ENCODE data around the gene GALNT18.

- TF ChIP-seq CTCF (IDR thresholded peaks at IDR 0.05; ENCODE audit: insufficient read depth, low read length, poor library complexity, severe bottlenecking), result no peak
- TF ChIP-seq EZH2phosphoT487 (conservative IDR thresholded peaks at IDR 0.05; ENCODE audit: low read length), result no peak
These were observed 167.1 kb downstream of the GALNT18 start for GRCh38 chr11:11454671-11455223.

Measured in SU-DHL-6 (cell line).